ENCODE results near the gene FLYWCH1.
A peak's percentile ranks its signal among the peaks of the same experiment; 100 is the strongest.
"Not testable (repeated sequence)": the region's sequence is repeated elsewhere in the genome, so short reads cannot be mapped to it uniquely, and the experiment has no call there.

Gene FLYWCH1

DNA sequence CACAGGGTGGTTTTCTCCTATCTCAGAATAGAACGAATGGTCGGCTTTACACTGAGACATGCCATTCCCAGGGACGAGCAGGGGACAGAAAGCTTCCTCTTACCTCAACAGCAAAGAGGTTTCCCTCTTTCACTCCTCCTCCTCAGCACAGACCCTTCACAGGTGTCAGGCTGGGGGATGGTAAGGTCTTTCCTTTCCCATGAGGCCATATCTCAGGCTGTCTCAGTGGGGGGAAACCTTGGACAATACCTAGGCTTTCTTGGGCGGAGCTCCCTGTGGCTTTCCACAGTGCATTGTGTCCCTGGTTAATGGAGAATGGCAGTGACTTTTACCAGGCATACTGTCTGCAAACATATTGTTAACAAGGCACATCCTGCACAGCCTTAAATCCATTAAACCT, 16.4 kb downstream of the FLYWCH1 start:
- not testable (repeated sequence) for DNase-seq

DNA sequence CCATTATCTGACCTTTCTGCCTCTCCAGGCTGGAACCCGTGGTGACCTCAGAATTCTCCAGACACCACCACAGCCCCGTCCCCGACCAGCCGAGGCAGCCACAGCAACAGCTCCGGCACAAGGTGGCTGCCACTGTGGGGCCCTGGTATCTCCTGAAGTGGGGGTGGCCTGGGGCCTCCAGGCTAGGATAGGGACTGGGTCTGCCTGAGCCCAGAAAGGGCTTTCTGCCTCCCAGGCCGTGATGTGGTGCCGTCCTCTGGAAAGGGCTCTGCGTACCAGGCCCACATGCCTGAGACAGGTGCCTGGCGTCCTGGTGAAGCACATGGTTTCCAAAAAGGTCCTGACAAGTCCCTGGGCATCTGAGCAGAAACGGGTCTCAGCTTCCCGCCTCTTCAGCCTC, 17.1 kb downstream of the FLYWCH1 start:
- DNase-seq: no peak

DNA sequence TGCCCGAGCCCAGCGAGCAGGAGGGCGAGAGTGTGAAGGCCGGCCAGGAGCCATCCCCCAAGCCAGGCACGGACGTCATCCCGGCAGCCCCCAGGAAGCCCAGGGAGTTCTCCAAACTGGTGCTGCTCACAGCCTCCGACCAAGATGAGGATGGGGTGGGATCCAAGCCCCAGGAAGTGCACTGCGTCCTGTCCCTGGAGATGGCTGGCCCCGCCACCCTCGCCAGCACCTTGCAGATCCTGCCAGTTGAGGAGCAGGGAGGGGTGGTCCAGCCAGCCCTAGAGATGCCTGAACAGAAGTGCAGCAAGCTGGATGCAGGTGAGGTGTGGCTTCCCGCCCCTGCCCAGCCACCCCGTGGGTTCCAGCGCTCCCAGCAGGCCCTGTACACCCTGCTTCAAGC, 18.0 kb downstream of the FLYWCH1 start:
- DNase-seq: no peak

DNA sequence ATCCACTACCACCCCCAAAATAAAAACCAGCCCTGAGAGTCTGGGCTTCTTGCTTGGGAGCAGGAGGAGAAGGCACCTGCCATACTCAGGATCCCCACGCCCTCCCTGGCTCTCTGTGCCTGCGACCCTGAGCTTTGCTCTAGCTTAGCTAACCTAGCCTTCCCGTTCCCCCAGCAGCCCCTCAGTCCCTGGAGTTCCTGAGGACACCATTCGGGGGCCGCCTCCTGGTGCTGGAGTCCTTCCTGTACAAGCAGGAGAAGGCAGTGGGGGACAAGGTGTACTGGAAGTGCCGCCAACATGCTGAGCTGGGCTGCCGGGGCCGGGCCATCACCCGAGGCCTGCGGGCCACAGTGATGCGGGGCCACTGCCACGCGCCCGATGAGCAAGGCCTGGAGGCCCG, 18.5 kb downstream of the FLYWCH1 start:
- DNase-seq: no peak

DNA sequence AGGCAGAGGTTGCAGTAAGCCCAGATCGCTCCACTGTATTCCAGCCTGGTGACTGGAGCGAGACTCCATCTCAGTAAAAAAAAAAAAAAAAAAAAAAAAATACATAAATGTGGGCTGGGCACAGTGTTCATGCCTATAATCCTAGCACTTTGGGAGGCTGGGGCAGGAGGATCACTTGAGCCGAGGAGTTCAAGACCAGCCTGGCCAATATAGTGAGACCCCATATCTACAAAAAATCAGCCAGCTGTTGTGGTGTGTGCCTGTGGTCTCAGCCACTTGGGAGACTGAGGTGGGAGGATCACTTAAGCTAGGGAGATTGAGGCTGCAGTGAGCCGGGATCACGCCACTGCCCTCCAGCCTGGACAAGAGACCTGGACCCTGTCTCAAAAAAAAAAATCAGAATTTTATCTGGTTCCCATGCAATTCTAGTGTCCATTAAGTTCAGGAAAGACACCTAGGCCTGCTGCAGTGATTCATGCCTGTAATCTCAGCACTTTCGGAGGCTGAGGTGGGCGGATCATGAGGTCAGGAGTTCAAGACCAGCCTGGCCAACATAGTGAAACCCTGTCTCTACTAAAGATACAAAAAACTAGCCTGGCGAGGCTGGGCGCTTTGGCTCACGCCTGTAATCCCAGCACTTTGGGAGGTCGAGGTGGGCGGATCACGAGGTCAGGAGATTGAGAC, 19.6 kb downstream of the FLYWCH1 start:
- DNase-seq: not testable (repeated sequence)

DNA sequence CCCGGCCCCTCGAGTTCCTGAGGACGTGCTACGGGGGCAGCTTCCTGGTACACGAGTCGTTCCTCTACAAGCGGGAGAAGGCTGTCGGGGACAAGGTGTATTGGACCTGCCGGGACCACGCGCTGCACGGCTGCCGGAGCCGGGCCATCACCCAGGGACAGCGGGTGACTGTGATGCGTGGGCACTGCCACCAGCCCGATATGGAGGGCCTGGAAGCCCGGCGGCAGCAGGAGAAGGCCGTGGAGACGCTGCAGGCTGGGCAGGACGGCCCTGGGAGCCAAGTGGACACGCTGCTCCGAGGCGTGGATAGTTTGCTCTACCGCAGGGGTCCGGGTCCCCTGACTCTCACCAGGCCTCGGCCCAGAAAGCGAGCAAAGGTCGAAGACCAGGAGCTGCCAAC, 21.4 kb downstream of the FLYWCH1 start:
- DNase-seq: no peak

DNA sequence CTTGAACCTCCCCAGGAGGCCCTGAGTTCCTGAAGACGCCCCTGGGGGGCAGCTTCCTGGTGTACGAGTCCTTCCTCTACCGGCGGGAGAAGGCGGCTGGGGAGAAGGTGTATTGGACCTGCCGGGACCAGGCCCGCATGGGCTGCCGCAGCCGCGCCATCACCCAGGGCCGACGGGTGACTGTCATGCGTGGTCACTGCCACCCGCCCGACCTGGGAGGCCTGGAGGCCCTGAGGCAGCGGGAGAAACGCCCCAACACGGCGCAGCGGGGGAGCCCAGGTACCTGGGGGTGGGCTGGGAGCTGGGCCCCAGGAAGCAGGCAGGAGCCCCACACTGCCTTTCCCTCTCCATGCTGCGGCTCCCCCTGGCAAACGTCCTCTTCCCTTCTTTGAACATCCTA, 22.0 kb downstream of the FLYWCH1 start:
- no peak for DNase-seq

DNA sequence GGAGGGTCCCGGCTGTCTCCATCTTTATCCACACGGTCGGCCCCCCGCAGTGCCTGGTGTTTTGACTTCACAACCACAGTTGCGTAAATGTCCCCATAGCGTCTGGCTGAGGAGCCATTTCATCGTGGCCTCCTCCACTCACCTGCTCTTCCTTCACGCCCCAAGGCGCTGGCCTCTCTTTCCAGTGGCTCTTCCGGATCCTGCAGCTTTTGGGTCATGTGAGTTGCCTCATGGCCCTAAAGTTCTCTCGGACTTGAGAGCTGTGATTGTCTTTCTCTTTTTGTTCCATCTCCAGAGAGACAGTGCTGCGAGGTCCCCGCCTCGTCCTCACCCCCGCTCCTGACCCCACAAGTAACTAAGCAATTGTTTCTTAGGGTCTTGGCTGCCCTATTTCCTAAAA, 22.7 kb downstream of the FLYWCH1 start:
- no peak for DNase-seq

DNA sequence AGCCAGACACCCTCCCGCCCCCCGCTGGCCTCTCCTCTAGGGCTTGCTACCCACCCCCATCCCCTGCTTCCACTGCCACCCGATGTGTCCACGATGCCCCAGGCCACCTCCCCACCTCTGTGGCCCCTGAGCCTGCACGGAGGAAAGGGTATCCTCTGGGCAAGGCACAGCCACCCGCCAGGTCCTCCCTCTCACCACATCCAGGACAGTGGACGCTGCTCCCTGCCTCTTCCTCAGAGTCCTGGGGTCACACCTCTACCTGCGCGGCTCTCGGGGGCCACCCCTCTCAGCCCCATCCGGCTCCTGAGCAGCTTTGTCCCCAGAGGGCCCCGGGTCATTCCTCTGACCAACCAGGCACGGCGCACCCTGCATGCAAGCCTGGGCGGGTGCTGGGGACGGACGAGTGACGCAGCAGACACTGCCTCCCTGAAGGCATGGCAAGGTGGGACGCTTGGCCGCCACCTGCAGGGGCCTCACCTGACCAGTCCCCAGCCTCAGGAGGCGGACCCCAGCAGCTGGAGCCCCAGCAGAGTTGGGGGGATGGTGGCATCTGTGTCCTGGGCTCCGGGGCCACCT, 24.8 kb downstream of the FLYWCH1 start:
- DNase-seq: no peak

DNA sequence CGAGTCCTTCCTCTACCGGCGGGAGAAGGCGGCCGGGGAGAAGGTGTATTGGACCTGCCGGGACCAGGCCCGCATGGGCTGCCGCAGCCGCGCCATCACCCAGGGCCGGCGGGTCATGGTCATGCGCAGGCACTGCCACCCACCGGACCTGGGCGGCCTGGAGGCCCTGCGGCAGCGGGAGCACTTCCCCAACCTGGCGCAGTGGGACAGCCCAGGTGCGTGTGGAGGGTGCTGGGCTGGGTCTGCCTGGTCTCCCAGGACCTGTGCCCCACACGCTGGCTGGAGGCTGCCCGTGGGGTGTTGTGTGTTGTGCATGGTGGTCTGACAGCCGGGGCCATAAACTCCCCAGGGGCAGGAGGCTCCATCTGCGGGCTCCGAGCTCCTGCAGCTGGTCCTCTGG, 25.4 kb downstream of the FLYWCH1 start:
- DNase-seq: no peak

DNA sequence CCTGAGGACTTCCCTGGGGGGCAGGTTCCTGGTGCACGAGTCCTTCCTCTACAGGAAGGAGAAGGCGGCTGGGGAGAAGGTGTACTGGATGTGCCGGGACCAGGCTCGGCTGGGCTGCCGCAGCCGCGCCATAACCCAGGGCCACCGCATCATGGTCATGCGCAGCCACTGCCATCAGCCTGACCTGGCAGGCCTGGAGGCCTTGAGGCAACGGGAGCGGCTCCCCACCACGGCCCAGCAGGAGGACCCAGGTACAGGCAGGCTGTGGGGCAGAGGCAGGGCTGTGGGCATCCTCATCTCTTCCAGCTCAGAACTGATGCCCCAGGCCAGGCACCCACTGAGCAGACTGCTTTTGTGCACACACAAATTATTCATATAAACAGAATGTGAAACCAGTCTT, 26.5 kb downstream of the FLYWCH1 start:
- no peak for DNase-seq

DNA sequence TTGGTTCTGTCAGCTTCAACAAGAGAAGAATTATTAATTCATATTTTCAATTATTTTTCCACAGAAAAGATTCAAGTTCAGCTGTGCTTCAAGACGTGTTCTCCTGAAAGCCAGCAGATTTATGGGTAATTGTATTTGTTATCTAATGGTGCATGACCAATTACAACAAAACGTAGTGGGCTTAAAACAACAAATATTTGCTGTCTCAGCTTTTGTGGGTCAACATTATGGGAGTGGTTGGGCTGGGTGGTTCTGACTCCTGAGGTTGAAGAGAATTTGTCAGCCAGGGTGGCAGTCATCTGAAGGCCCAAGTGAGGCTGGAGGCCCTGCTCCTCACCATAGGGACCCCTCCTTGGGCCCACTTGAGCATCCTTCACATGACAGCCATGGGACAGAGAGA, 28.2 kb downstream of the FLYWCH1 start:
- no peak for DNase-seq

DNA sequence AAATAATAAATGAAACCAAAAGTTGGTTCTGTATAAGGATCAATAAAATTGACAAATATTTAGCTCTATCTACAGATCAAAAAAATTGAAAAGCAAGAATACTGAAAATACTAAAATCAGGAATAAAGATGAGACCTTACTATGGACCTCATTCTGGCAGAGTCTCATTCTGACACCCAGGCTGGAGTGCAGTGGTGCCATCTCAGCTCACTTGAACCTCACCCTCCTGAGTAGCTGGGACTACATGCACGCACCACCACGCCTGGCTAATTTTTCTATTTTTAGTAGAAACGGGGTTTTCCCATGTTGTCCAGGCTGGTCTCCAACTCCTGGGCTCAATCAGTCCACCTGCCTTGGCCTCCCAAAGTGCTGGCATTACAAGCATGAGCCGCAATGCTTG, 30.3 kb downstream of the FLYWCH1 start:
- no peak for DNase-seq

DNA sequence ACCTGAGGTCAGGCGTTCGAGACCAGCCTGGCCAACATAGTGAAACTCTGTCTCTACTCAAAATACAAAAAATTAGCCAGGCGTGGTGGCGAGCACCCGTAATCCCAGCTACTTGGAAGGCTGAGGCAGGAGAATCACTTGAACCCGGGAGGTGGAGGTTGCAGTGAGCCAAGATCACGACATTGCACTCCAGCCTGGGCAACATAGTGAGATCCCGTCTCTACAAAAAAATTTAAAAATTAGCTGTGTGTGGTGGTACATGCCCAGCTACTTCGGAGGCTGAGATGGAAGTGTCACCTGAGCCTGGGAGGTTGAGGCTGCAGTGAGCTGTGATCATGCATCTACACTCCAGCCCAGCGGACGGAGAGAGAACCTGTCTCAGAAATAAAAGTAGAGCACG, 32.0 kb downstream of the FLYWCH1 start:
- not testable (repeated sequence) for DNase-seq

DNA sequence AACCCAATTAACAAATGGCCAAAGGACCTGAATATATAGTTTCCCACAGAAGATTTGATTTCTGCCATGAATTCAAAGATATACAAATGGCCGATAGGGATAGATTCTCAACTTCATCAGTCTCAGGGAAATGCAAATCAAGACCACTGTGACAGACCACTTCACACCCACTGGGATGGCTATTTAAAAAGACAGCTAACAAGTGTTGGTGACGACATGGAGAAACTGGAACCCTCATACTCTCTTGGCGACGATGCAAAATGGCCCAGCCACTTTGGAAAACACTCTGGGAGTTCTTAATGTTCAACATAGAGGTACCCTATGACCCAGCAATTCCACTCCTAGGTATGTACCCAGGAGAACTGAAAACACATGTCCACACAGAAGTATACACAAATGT, 34.9 kb downstream of the FLYWCH1 start:
- DNase-seq: no peak

DNA sequence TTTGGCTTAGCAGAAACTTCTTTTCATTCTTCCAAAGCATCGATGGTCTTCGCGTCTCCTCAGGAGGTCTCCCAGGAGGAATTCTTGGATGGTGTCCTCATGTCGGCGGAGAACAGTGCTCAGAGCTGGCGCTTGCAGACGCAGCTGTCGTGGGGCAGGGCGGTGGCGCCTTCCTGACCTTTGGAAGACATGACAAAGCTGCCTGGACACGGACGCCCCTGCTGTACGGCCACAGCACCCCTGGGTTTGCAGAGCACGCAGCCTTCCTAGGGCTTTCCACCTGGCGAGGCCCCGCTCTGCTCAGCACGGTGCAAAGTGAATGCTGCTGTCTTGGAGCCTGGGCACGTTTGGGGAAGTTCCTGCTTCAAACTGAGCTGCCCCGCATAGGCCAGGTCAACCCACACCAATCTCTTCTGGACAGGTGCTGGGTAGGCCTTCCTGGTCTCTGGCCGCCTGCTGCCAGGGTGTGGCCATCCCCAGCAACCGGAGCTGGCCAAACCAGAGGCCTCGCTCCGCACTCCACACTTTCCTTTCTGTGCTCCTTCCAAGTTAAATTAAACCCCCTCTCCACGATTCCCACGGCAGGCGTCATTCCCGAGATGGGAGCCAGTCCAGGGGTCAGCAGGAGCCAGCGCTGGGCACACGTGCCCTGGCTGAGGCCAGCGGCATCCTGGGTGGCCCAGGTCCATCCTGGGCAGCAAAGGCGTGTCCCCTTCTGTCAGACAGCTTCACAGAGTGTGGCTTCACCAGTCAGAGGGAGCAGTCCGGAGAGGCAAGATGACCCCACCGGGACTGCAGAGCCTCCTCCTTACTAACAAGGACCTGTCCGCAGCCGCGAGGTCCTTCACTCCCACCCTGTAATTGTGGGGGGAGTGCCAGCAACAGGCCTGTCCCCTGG, 37.3 kb downstream of the FLYWCH1 start:
- DNase-seq: no peak

DNA sequence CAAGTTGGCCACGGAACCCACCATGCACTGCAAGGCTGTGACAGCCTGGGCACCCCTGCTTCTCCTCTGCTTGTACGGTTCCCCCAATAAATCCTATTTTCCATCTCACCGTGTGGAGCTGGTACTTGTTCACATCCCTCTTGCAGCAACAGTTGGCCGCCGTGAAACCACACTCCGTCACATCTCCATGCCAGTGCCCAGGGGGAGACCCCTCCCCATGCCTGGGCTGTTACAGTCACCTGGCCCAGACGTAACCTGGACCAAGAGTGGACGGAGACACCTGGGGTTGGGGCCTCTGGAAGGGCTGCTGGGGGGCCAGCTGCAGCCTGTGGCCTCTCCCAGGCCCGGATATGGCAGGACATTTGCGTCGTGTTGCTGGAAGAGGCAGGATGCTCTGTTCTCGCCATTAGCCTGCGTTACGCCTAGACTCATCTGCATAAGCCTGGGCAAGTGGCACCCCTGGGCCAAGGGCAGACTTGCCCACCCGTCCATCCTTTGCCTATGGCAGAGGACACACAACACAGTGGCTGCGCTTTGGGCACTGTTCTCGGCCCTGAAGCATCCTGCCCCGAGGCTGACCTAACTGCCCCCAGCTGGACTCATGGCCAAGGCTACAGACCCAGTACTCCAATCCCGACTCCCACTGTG, 38.1 kb downstream of the FLYWCH1 start:
- no peak for DNase-seq

DNA sequence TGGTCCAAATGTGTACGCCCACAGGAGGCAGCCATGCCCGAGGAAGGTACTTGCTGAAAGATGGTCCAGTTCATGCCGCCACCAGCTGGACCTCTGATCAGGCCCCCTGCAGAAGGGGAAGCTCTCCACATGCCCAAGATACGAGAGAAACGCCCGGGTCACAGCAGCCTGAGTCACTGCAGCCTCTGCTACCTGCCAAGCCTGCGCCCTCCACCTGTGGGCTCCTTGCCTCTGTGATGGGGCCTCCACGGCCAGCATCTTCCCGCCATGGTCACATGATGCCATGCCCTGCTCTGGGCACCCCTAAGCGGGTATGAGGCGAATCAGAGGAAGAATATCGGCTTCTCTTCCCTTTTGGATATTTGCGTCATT, 38.6 kb downstream of the FLYWCH1 start:
- no peak for DNase-seq

DNA sequence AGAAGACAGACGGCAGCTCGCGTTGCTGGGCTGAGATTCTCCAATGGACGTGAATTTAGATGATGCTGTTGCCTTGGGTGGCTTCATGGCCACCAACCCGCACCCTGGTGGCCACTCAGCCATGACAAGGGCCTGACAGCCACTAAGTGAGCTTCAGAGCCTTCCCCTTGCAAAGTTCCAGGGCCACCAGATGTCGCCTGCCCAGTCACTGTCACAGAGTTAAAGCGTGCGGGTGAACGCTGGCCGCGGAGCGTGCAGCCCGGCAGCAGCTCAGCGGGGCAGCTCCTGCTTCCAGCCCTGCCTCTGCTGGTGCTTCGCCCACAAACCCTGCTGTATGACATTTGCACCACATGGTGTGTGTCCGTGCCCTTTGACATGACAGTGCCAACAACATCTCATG, 39.0 kb downstream of the FLYWCH1 start:
- no peak for DNase-seq

DNA sequence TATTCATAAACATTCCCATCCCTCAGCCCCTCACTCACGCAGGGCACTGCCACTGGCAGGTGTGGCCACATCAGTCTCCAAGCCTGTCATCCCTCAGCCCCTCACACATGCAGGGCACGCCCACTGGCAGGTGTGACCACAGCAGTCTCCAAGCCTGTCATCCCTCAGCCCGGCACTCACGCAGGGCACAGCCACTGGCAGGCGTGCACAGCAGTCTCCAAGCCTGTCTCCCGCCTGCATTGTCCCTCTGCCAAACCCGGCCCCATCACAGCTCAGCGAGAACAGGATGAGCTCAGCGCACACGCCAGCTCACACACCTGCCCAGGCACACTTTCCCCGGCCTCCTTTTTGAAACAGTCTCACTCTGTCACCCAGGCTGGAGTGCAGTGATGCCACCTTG, 40.9 kb downstream of the FLYWCH1 start:
- DNase-seq: peak; percentile 71

DNA sequence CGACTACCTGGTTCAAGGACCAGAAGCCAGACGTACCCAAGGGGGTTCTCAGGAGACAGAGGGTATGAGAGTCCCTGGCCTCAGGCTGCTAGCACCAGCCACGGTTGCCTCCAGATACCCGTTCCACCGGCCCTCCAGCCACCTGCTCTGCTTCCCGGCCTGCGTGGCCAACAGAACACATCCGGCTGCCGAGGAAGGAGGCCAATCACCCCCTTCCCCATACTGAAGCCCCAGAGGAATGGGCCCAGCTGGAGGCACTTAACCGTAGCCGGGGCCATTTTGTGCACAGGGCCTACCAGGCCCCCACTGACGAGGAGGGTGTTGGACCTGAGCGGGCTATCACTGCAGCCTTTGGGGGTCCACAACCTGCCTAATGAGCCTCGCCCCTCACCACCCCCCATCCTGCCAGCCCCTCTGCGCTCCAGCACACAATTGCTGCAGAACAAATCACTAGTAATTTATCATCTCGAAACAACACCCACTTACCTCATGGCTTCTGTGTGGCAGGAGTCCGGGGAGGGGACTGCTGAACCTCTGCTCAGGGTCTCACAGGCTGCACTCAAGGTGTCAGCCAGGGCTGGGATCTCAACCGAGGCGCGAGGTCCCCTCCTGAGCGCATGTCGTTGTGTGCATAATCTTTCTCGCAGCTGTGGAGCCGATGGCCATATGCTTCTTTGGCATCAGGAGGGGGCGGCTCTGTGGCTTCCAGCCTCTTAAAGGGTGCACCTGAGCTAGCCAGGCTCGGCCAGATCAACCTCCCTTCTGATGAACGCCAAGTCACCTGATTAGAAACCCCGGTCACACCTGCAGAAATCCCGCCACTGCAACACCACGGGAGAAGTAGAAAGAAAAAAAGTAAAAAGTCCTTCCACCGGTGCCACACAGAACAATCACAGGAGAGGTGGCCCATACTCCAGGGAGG, 42.2 kb downstream of the FLYWCH1 start:
- DNase-seq: no peak

DNA sequence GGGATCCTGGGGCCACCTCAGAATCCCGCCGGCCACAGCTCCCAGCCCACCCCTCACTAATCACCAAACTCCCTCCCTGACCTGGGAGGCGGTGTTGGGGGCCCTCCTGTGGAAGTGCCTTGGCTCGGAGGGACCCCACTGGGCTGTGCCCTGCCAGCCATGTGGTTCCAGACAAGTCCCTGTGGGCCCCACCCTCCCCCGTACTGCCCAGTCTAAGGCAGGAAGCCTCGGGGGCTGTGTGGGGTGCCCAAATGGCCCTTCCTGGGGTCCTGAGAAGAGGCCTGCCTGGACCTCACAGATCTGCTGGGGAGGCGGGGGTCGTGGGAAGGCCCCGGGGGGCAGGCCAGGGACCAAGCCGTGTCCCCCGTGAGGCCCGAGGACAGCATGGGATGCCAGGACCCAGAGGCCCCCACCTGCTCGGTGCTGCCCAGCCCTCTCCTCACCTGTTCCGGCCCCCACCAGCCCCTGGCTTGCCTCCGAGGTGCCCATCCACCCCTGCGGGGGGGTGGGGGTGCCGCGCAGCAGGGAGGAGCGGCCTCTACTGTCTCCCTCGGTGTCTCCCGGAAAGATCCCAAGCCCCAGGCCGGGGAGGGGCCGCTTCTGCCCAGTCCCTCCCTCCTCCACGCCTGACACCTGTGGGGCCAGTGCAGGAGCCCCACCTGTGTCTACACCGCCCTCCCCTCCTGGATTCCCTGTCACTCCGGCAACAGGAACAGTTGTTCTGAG, 43.1 kb downstream of the FLYWCH1 start:
- no peak for DNase-seq
